ENCODE measurements around the gene VAV2. TPM values are rescaled to one million over a fixed set of nuclear protein-coding genes. Genes with fewer than 3 reads are reported as not detected.

Gene VAV2
- polyA plus RNA-seq, 2 of the 4 experiments (the other 2 are of a cell fraction) = 9.8 to 21.4 TPM

GRCh38 chr9:133852431-133852830 lies 139.7 kb downstream of the VAV2 start:
- ChIA-PET POLR2A (no interaction called here), CTCF (no interaction called here)
- ATAC-seq (no peak), DNase-seq (ENCODE audit: low read depth in 1 of 2, low spot score in 1 of 2) (no peak), FAIRE-seq (no peak)
- no peak overlapping the region for H3K4me2 ChIP-seq
- TF ChIP-seq, protein P1, sequence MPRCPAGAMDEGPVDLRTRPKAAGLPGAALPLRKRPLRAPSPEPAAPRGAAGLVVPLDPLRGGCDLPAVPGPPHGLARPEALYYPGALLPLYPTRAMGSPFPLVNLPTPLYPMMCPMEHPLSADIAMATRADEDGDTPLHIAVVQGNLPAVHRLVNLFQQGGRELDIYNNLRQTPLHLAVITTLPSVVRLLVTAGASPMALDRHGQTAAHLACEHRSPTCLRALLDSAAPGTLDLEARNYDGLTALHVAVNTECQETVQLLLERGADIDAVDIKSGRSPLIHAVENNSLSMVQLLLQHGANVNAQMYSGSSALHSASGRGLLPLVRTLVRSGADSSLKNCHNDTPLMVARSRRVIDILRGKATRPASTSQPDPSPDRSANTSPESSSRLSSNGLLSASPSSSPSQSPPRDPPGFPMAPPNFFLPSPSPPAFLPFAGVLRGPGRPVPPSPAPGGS (IDR thresholded peaks at IDR 0.05) = no peak
- no peak for TF ChIP-seq MAZ (IDR thresholded peaks at IDR 0.05; ENCODE audit: borderline replicate concordance, low read depth, low read length)
- no peak for TF ChIP-seq NPAS2 (CRISPR knock-in tag; IDR thresholded peaks at IDR 0.05; ENCODE audit: borderline replicate concordance)
- no peak for TF ChIP-seq PBX3 (IDR thresholded peaks at IDR 0.05)
- TF ChIP-seq HOXA7 (CRISPR knock-in tag; IDR thresholded peaks at IDR 0.05) = no peak
- TF ChIP-seq POLR2A (IDR thresholded peaks at IDR 0.05; ENCODE audit: low read length) = no peak
- TF ChIP-seq CHD2 (IDR thresholded peaks at IDR 0.05; ENCODE audit: low read length, partially characterized antibody) = no peak
- TF ChIP-seq MAFK (IDR thresholded peaks at IDR 0.05; ENCODE audit: partially characterized antibody) = no peak
- TF ChIP-seq NR3C1 (IDR thresholded peaks at IDR 0.05) = no peak
- no peak overlapping the region for H3K27ac ChIP-seq
- 86% methylated on average over 6 of the region's 6 CpGs for WGBS (ENCODE audit: missing lambda C conversion rate)
- H3K4me1 ChIP-seq = peaks cover 10% of the 10 kb centered on the region; the same call in 1 of the 3 replicates
- H3K9me3 ChIP-seq = no peaks in the 10 kb centered on the region
- H3K4me3 ChIP-seq = no peak overlapping the region

DNA sequence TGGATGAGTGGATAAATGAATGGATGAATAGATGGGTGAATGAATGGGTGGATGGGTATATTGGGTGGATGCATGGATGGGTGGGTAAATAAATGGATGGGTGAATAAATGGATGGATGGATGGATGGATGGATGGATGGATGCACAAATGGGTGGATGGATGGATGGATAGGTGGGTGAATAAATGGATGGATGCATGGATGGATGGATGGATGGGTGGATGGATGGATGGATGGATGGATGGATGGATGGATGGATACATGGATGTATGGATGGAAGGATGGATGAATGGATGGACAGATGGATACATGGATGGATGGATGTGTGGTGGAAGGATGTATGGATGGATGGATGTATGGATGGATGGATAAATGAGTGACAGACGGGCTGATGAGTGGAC lies 140.4 kb downstream of the VAV2 start:
- TF ChIP-seq, protein P2, sequence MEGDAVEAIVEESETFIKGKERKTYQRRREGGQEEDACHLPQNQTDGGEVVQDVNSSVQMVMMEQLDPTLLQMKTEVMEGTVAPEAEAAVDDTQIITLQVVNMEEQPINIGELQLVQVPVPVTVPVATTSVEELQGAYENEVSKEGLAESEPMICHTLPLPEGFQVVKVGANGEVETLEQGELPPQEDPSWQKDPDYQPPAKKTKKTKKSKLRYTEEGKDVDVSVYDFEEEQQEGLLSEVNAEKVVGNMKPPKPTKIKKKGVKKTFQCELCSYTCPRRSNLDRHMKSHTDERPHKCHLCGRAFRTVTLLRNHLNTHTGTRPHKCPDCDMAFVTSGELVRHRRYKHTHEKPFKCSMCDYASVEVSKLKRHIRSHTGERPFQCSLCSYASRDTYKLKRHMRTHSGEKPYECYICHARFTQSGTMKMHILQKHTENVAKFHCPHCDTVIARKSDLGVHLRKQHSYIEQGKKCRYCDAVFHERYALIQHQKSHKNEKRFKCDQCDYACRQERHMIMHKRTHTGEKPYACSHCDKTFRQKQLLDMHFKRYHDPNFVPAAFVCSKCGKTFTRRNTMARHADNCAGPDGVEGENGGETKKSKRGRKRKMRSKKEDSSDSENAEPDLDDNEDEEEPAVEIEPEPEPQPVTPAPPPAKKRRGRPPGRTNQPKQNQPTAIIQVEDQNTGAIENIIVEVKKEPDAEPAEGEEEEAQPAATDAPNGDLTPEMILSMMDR (IDR thresholded peaks at IDR 0.05) = no peak
- TF ChIP-seq HES2 (IDR thresholded peaks at IDR 0.05) (no peak), TFCP2L1 (CRISPR knock-in tag; IDR thresholded peaks at IDR 0.05) (no peak), RFX5 (IDR thresholded peaks at IDR 0.05) (no peak), FOXS1 (CRISPR knock-in tag; IDR thresholded peaks at IDR 0.05) (no peak), ZFP36 (IDR thresholded peaks at IDR 0.05; ENCODE audit: borderline replicate concordance, partially characterized antibody) (no peak), ESRRA (IDR thresholded peaks at IDR 0.05; ENCODE audit: borderline replicate concordance, low read length) (no peak), CBX8 (IDR thresholded peaks at IDR 0.05) (no peak), CHD2 (IDR thresholded peaks at IDR 0.05; ENCODE audit: low read length, partially characterized antibody) (no peak), ZC3H11A (IDR thresholded peaks at IDR 0.05) (no peak), PBX3 (IDR thresholded peaks at IDR 0.05) (no peak), ATOH8 (CRISPR knock-in tag; IDR thresholded peaks at IDR 0.05; ENCODE audit: low read depth) (no peak), MAFK (IDR thresholded peaks at IDR 0.05; ENCODE audit: partially characterized antibody) (no peak), HOXB5 (CRISPR knock-in tag; IDR thresholded peaks at IDR 0.05) (no peak)
- TF ChIP-seq, protein P3, sequence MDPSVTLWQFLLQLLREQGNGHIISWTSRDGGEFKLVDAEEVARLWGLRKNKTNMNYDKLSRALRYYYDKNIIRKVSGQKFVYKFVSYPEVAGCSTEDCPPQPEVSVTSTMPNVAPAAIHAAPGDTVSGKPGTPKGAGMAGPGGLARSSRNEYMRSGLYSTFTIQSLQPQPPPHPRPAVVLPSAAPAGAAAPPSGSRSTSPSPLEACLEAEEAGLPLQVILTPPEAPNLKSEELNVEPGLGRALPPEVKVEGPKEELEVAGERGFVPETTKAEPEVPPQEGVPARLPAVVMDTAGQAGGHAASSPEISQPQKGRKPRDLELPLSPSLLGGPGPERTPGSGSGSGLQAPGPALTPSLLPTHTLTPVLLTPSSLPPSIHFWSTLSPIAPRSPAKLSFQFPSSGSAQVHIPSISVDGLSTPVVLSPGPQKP (IDR thresholded peaks at IDR 0.05; ENCODE audit: low read depth, low read length) = no peak
- CTCF ChIA-PET = interaction anchor here (0.9 kb wide), 1 partner anchor 142 kb away, joined by 3 read pairs; no protein-coding TSS in a partner anchor
- ATAC-seq (no peak), FAIRE-seq (no peak), DNase-seq (ENCODE audit: low read depth in 1 of 2, low spot score in 1 of 2) (no peak)
- no peak overlapping the region for H3K4me3 ChIP-seq
- WGBS (ENCODE audit: missing lambda C conversion rate) = 94% methylated on average over 1 of the region's 1 CpG
- no peak overlapping the region for H3K27ac ChIP-seq
- no peak overlapping the region for H3K4me2 ChIP-seq
- H3K9me3 ChIP-seq = no peaks in the 10 kb centered on the region
- H3K4me1 ChIP-seq = peaks cover 10% of the 10 kb centered on the region; the same call in 1 of the 3 replicates
- POLR2A ChIA-PET = no interaction called here

Data from A549 (cell line).